Trophoblast cell (in vitro differentiated cells and primary cell): Measurements from ENCODE around the gene TLE1.
A peak's percentile ranks its signal among the peaks of the same experiment; 100 is the strongest.

Experiments used
- DNase-seq, 2 donors: peaks; one replicate each; pipeline ENCODE4 v3.0.0-alpha.2; 2016
- H2AFZ ChIP-seq: 2 replicates; pipeline ENCODE4 v1.6.1; 2013; ENCODE audit warnings: low read length, moderate library complexity, mild to moderate bottlenecking; ENCODE audit not compliant: insufficient read depth, poor library complexity
- H2AK5ac ChIP-seq: 2 replicates; pipeline ENCODE4 v1.6.1; 2013; ENCODE audit warnings: mild to moderate bottlenecking, low read length
- H2BK120ac ChIP-seq: 2 replicates; pipeline ENCODE4 v1.6.1; 2013; ENCODE audit warnings: low read length, mild to moderate bottlenecking, moderate library complexity; ENCODE audit not compliant: insufficient read depth, poor library complexity
- H2BK12ac ChIP-seq: 2 replicates; pipeline ENCODE4 v1.6.1; 2013; ENCODE audit warnings: mild to moderate bottlenecking, low read length, moderate library complexity
- H2BK5ac ChIP-seq: 2 replicates; pipeline ENCODE4 v1.6.1; 2013; ENCODE audit warnings: low read length, low read depth, moderate library complexity, mild to moderate bottlenecking; ENCODE audit not compliant: poor library complexity
- H3K14ac ChIP-seq: 2 replicates; pipeline ENCODE4 v1.6.1; 2013; ENCODE audit warnings: mild to moderate bottlenecking, low read length
- H3K18ac ChIP-seq: 2 replicates; pipeline ENCODE4 v1.6.1; 2013; ENCODE audit warnings: mild to moderate bottlenecking, low read length
- H3K23ac ChIP-seq: 2 replicates; pipeline ENCODE4 v1.6.1; 2013; ENCODE audit warnings: low read length
- H3K27ac ChIP-seq: 2 replicates; pipeline ENCODE4 v1.5.1; 2013; ENCODE audit warnings: low read depth, mild to moderate bottlenecking, inconsistent platforms, low read length, moderate library complexity
- H3K27me3 ChIP-seq: 2 replicates; pipeline ENCODE4 v1.6.1; 2013; ENCODE audit warnings: inconsistent platforms, mild to moderate bottlenecking, low read length, moderate library complexity; ENCODE audit not compliant: insufficient read depth
- H3K36me3 ChIP-seq, 2 experiments: 1 replicate in 1 of 2; 2 replicates in 1 of 2; pipeline ENCODE4 v1.6.1; 2013; ENCODE audit warnings: low read length in 2 of 2, mild to moderate bottlenecking in 2 of 2, moderate library complexity in 1 of 2; ENCODE audit not compliant: insufficient read depth in 2 of 2, control insufficient read depth in 1 of 2
- H3K4ac ChIP-seq: 2 replicates; pipeline ENCODE4 v1.6.1; 2013; ENCODE audit warnings: low read depth, mild to moderate bottlenecking, low read length, moderate library complexity
- H3K4me1 ChIP-seq, 2 experiments: 1 replicate in 1 of 2; 2 replicates in 1 of 2; pipeline ENCODE4 v1.6.1; 2013; ENCODE audit warnings: low read length in 2 of 2, mild to moderate bottlenecking in 2 of 2, moderate library complexity in 1 of 2; ENCODE audit not compliant: insufficient read depth in 2 of 2, control insufficient read depth in 1 of 2
- H3K4me2 ChIP-seq: 2 replicates; pipeline ENCODE4 v1.6.1; 2013; ENCODE audit warnings: inconsistent platforms, mild to moderate bottlenecking, low read length, moderate library complexity
- H3K4me3 ChIP-seq: 2 replicates; pipeline ENCODE4 v1.5.1; 2013; ENCODE audit warnings: mild to moderate bottlenecking, low read depth, low read length, inconsistent platforms
- H3K79me1 ChIP-seq: one replicate; pipeline ENCODE4 v1.6.1; 2013; ENCODE audit warnings: low read length
- H3K79me2 ChIP-seq: 2 replicates; pipeline ENCODE4 v1.6.1; 2013; ENCODE audit warnings: low read length, mild to moderate bottlenecking; ENCODE audit not compliant: control insufficient read depth, insufficient read depth, poor library complexity
- H3K9ac ChIP-seq: 2 replicates; pipeline ENCODE4 v1.6.1; 2013; ENCODE audit warnings: mild to moderate bottlenecking, low read length
- H3K9me3 ChIP-seq: 2 replicates; pipeline ENCODE4 v1.6.1; 2013; ENCODE audit warnings: low read depth, mild to moderate bottlenecking, control low read depth, inconsistent platforms, low read length; ENCODE audit not compliant: insufficient read depth
- H4K12ac ChIP-seq: 2 replicates; pipeline ENCODE4 v1.6.1; 2013; ENCODE audit warnings: low read depth, mild to moderate bottlenecking, low read length, moderate library complexity
- H4K8ac ChIP-seq: 2 replicates; pipeline ENCODE4 v1.6.1; 2013; ENCODE audit warnings: low read depth, mild to moderate bottlenecking, low read length, moderate library complexity
- H4K91ac ChIP-seq: one replicate; pipeline ENCODE4 v1.6.1; 2013; ENCODE audit warnings: low read depth, mild to moderate bottlenecking, low read length, moderate library complexity
- WGBS: extraction: QIAGEN DNeasy Blood & Tissue Kit; methylation state at CpG from one replicate; pipeline ENCODE4 v1.1.7; 2013; ENCODE audit warnings: missing lambda C conversion rate; ENCODE audit not compliant: insufficient read length, insufficient coverage; ENCODE audit errors: extremely low coverage; 5-methylcytosine and 5-hydroxymethylcytosine counted together

TLE1 gene

GRCh38 chr9:81632599-81632998, 56.7 kb downstream of the TLE1 start:
- Histone ChIP-seq H2BK5ac (no peak overlapping the region), H4K8ac (no peak overlapping the region), H3K4me2 (no peak overlapping the region)

GRCh38 chr9:81631218-81631745, 58.1 kb downstream of the TLE1 start:
- peak; percentile 56 to 83 for DNase-seq
- Histone ChIP-seq H3K4me1 (peaks cover 5 to 11% of the 10 kb centered on the region in 2 experiments), H2BK12ac (no peak overlapping the region), H4K8ac (no peak overlapping the region), H3K27me3 (no peaks in the 10 kb centered on the region), H3K4me2 (no peak overlapping the region), H3K4ac (no peak overlapping the region), H2AK5ac (no peak overlapping the region), H2BK120ac (no peak overlapping the region), H4K12ac (no peak overlapping the region), H3K79me2 (no peaks in the 10 kb centered on the region), H2BK5ac (no peak overlapping the region), H3K79me1 (no peaks in the 10 kb centered on the region), H3K36me3 (peaks cover 4 to 9% of the 10 kb centered on the region in 2 experiments), H3K4me3 (no peak overlapping the region), H3K9ac (no peak overlapping the region), H3K27ac (no peak overlapping the region), H2AFZ (no peak overlapping the region), H3K18ac (no peak overlapping the region), H4K91ac (no peak overlapping the region), H3K14ac (no peak overlapping the region), H3K9me3 (no peaks in the 10 kb centered on the region), H3K23ac (no peak overlapping the region)
- no CpG with 5 or more reads among the region's 7 CpGs for WGBS

More at GRCh38 chr9:81632599-81632998, 56.7 kb downstream of the TLE1 start:
- Histone ChIP-seq H3K18ac (no peak overlapping the region), H3K23ac (no peak overlapping the region), H3K36me3 (peaks cover 4 to 9% of the 10 kb centered on the region in 2 experiments), H3K4me1 (peaks cover 5 to 9% of the 10 kb centered on the region in 2 experiments), H2AFZ (no peak overlapping the region), H3K27ac (no peak overlapping the region), H3K14ac (no peak overlapping the region), H2AK5ac (no peak overlapping the region), H4K91ac (no peak overlapping the region), H2BK12ac (no peak overlapping the region), H3K9ac (no peak overlapping the region), H4K12ac (no peak overlapping the region), H3K79me2 (no peaks in the 10 kb centered on the region), H3K79me1 (no peaks in the 10 kb centered on the region), H3K4ac (no peak overlapping the region), H3K27me3 (no peaks in the 10 kb centered on the region), H3K9me3 (no peaks in the 10 kb centered on the region), H3K4me3 (no peak overlapping the region), H2BK120ac (no peak overlapping the region)
- peak; percentile 75 to 96 for DNase-seq
- no CpG with 5 or more reads among the region's 1 CpG for WGBS

- H3K9ac ChIP-seq = no peak overlapping the region
- WGBS = no CpG with 5 or more reads among the region's 2 CpGs
- no peak overlapping the region for H4K91ac ChIP-seq
- H3K4me1 ChIP-seq = peaks cover 5 to 6% of the 10 kb centered on the region in 2 experiments
- H3K36me3 ChIP-seq = peaks cover 4 to 9% of the 10 kb centered on the region in 2 experiments
- H3K4ac ChIP-seq = no peak overlapping the region
- H4K8ac ChIP-seq = no peak overlapping the region
- H3K9me3 ChIP-seq = no peaks in the 10 kb centered on the region
- no peak overlapping the region for H2BK12ac ChIP-seq
- no peak overlapping the region for H3K23ac ChIP-seq
- no peak for DNase-seq
- no peak overlapping the region for H2BK5ac ChIP-seq
- no peak overlapping the region for H2AFZ ChIP-seq
- no peak overlapping the region for H3K18ac ChIP-seq
- H3K79me2 ChIP-seq = no peaks in the 10 kb centered on the region
- H2BK120ac ChIP-seq = no peak overlapping the region
- H3K27ac ChIP-seq = no peak overlapping the region
- no peak overlapping the region for H3K4me2 ChIP-seq
- no peak overlapping the region for H2AK5ac ChIP-seq
- H4K12ac ChIP-seq = no peak overlapping the region
- H3K14ac ChIP-seq = no peak overlapping the region
- H3K27me3 ChIP-seq = no peaks in the 10 kb centered on the region
- H3K4me3 ChIP-seq = no peak overlapping the region
- no peaks in the 10 kb centered on the region for H3K79me1 ChIP-seq
Measured at GRCh38 chr9:81629440-81629839, 59.9 kb downstream of the TLE1 start.

GRCh38 chr9:81628897-81629296, 60.5 kb downstream of the TLE1 start:
- no peak overlapping the region for H4K91ac ChIP-seq
- no CpG with 5 or more reads among the region's 5 CpGs for WGBS
- H4K8ac ChIP-seq = no peak overlapping the region
- peak in 1 of 2 donors; percentile 52 for DNase-seq
- H2BK5ac ChIP-seq = no peak overlapping the region
- H3K4me3 ChIP-seq = no peak overlapping the region
- no peak overlapping the region for H2BK120ac ChIP-seq
- H3K27me3 ChIP-seq = no peaks in the 10 kb centered on the region
- H3K9me3 ChIP-seq = no peaks in the 10 kb centered on the region
- H3K18ac ChIP-seq = no peak overlapping the region
- H3K79me2 ChIP-seq = no peaks in the 10 kb centered on the region
- no peak overlapping the region for H2BK12ac ChIP-seq
- H2AK5ac ChIP-seq = no peak overlapping the region
- H3K4ac ChIP-seq = no peak overlapping the region
- H3K4me1 ChIP-seq = peaks cover 5 to 6% of the 10 kb centered on the region in 2 experiments
- no peak overlapping the region for H3K9ac ChIP-seq
- H4K12ac ChIP-seq = no peak overlapping the region
- no peak overlapping the region for H3K27ac ChIP-seq
- H3K4me2 ChIP-seq = no peak overlapping the region
- H3K36me3 ChIP-seq = peaks cover 4 to 6% of the 10 kb centered on the region in 2 experiments
- no peak overlapping the region for H3K14ac ChIP-seq
- no peak overlapping the region for H2AFZ ChIP-seq
- H3K79me1 ChIP-seq = no peaks in the 10 kb centered on the region
- H3K23ac ChIP-seq = no peak overlapping the region
